GM18867 (cell line): ENCODE results near the gene ST3GAL2.
"Not testable (repeated sequence)": the region's sequence is repeated elsewhere in the genome, so short reads cannot be mapped to it uniquely, and the experiment has no call there.

Source experiments
- ATAC-seq: cut with Tn5 transposase; IDR thresholded peaks from one replicate; pipeline ENCODE4 v1.9.1; 2021; ENCODE audit warnings: mild to moderate bottlenecking, moderate library complexity; ENCODE audit not compliant: unreplicated experiment

The ST3GAL2 gene

DNA sequence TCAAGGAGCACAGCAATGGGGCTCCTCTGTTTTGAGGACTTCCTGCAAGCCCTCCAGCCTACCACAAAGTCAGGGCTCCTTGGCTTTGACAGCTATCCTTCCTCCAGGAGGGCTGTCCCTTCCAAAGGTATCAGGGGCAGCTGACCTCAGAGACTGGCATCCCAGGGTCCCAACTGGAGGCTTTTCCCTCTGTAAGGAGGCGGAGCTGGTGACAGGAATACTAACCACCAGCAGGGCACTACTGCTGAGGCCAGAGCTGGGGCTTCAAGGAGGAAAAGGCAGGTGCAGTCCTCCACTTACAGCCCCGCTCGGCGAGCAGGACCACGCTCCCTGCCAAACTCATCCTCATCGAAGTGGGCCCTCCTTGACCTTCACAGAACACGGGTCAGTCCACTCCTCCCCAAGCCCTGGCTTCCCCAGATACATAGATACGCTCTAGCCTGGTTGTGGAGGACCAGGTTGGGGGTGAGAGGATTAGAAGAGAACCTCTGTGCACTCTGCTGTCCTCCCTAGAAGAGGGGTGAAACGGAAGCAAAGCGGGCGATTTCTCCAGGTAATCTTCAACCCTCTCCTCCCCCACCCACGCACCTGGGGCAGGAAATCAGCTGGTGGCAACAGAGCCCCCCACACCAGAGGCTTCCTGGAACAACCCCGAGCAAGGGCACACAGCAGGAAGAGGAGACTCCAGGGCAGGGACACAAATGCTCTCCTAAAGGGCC lies 20.5 kb downstream of the ST3GAL2 start:
- ATAC-seq = no peak

GRCh38 chr16:70417661-70418060 lies 21.2 kb downstream of the ST3GAL2 start:
- no peak for ATAC-seq

- ATAC-seq = peak; percentile 80
These were observed 21.9 kb downstream of the ST3GAL2 start for GRCh38 chr16:70416748-70417616.

GRCh38 chr16:70413572-70413971 lies 25.3 kb downstream of the ST3GAL2 start:
- ATAC-seq = not testable (repeated sequence)

DNA sequence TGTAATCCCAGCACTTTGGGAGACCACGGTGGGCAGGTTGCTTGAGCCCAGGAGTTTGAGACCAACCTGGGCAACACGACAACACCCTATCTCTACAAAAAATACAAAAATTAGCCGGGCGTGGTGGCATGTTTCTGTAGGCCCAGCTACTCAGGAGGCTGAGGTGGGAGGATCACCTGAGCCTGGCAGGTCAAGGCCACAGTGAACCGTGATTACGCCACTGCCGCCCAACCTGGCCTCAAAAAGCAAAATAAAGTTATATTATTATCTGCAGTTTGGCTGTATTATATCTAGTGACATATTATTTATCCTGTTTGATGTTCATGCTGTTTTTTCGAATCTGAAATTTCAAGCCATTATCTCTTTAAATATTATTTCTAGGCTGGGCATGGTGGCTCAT lies 26.5 kb downstream of the ST3GAL2 start:
- ATAC-seq = no peak

DNA sequence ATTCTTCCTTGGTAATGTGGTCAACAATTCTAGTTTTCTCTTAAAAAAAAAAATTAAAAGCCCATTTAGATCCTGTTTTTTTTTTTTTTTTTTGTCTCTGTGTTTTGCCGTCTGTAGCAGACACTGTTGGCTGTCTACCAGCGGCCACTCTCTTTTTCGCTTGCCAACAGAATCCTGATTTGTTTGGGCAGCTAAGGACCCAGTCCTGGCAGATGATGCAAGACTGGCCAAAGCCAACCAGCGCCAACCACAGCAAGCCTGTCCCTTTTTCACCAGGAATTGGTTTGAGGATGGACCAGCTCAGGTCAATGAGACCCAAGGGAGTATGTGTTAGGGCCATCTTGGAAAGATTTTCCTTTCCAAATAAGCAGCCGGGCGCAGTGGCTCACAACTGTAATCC lies 28.2 kb downstream of the ST3GAL2 start:
- ATAC-seq = no peak

DNA sequence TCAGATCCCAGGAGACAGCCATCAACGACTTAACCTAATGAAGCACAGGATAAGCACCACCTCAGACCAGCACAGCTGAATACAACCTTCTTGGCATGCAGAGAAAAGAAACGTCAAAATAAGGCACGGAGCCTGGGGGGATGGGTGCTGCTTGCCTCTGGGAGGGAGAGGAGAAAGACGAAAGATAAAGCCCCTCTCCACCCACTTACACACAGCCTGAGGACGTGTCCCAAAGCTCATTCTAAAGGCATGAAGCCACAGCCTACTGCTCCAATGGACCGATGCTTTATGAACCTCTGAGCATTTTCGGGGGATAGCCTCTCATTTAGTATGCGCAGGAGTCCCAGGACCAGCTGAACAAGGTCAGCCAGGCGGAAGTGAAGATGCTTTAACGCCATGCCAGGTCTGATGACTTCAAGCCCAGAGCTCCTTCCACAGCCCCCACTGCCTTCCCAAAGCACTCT lies 31.1 kb downstream of the ST3GAL2 start:
- ATAC-seq = no peak

DNA sequence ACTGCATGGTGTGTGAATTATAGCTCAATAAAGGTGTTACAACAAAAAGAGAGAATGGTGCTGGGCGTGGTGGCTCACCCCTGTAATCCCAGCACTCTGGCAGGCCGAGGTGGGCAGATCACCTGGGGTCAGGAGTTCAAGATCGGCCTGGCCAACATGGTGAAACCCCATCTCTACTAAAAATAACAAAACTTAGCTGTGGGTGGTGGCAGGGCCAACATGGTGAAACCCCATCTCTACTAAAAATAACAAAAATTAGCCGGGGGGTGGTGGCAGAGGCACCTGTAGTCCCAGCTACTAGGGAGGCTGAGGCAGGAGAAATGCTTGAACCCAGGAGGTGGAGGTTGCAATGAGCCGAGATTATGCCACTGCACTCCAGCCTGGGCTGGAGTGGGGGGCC lies 32.8 kb downstream of the ST3GAL2 start:
- ATAC-seq = not testable (repeated sequence)

DNA sequence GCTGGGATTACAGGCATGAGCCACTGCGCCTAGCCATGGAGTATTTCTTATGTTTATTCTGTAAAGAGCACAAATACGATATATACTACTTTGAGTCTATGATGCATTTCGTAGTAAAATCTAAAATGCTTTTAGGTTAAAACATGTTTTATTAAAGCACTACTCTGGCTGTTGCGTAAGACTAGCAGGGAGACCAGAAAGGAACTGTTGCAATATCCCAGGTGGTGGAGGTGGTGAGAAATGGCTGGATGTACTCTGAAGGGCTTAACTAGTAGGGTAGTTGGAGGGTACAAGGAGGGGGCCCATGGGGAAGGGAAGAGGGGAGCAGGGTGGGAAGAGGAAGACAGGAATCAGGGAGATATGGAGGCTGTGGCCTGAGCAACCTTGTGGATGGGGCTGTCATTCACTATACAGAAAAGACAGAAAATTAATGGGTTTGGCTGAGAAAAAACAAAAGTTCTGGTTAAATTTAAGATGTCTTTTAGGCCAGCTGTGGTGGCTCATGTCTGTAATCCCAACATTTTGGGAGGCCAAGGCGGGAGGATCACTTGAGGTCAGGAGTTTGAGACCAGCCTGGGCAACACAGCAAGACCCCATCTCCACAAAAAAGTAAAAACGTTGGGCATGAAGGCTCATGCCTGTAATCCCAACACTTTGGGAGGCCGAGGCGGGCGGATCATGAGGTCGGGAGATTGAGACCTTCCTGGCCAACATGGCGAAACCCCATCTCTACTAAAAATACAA lies 35.8 kb downstream of the ST3GAL2 start:
- ATAC-seq = no peak

GRCh38 chr16:70399951-70400350 lies 38.9 kb downstream of the ST3GAL2 start:
- no peak for ATAC-seq

GRCh38 chr16:70399381-70399780 lies 39.5 kb downstream of the ST3GAL2 start:
- ATAC-seq = no peak

- ATAC-seq = no peak
These were observed 40.6 kb downstream of the ST3GAL2 start for GRCh38 chr16:70398177-70398743.

DNA sequence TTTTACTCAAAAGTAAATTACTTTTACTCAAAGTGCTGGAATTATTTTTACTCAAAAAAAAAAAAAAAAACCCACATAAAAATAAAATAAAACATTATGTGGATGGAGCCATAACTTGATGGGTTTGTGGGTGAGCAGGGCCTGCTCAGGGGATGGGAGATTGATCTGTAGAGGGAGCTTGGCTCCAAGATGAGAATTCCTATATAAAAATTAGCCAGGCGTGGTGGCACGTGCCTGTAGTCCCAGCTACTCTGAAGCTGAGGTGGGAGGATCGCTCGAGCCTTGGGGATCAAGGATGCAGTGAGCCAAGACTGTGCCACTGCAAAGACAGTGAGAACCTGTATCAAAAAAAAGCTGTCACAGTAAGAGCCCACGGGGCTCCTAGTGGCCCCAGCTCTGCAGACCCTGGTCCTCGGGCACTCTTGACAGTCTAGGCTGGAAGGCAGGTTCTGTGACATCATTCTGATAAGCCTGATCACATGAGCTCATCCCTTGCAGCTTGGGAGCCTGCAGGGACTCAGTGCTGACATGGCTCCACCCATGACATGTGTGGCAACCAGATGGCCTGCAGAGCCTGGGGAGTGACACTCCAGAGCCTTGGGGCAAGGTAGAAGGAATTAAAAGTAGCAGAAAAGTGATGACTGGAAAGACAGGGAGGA lies 42.5 kb downstream of the ST3GAL2 start:
- no peak for ATAC-seq

DNA sequence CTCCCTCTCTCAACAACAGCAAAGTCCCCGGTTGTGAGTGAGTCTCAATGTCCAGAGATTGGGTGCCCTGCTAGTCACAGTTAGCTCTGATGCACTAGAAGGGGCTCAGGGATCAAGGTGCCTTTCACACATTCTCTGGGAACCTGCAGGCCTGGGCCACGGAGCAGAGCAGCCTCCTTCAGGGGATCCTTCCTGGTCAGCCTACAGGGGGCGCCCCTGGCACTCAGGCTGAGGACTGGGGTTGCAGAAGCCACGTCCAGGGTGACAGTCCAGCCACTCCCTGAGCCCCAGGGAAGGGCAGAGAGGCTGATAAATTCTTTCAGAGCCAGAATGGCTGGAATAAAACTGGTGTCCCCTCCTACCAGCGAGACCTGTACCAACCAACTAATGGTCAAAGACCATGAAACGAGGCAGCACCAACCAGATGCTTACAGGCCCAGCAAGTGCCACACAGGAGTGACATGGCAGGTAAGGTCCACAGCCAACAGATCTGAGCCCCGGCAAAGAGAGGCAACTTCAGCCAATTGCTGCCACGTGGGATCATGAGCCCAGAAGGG lies 43.5 kb downstream of the ST3GAL2 start:
- no peak for ATAC-seq

DNA sequence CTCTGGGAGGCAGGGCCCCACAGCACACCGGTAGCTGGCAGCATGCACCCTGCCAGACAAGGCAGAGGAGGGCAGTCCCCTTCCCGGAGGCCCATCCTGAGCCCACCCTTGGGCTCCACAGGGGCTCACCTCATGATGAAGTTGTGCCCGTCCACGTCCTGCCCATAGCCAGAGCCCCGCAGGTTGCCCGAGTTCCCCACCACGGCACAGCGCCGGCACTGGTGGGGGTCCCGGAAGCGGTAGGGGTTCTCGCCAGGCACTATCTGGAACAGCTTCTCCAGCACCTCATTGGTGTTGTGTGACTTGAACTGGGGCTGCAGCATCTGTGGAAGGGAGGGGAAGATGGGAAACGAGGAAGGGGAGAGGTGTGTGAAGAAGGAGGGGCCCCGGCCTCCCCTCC lies 44.0 kb downstream of the ST3GAL2 start:
- ATAC-seq = no peak

DNA sequence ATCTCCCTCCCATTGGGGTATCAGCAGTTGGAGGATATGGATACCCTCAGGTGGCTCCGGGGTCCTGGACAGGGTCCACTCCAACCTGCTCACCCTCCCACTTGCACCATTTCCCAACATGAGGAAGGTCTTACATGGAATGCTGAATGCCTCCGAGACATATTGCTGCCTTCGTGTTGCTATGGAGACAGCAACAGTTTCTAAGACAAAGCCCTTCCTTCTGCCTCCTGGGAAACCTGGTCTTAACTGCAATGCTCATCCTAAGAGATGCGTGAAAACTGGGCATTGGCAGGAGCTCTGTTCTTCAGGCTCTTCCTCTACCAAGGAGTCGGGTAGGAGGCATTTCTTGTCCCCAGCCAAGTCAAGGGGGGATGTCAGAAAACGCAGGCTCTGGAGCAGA lies 45.2 kb downstream of the ST3GAL2 start:
- ATAC-seq = no peak

GRCh38 chr16:70392606-70393005 lies 46.3 kb downstream of the ST3GAL2 start:
- ATAC-seq = no peak

DNA sequence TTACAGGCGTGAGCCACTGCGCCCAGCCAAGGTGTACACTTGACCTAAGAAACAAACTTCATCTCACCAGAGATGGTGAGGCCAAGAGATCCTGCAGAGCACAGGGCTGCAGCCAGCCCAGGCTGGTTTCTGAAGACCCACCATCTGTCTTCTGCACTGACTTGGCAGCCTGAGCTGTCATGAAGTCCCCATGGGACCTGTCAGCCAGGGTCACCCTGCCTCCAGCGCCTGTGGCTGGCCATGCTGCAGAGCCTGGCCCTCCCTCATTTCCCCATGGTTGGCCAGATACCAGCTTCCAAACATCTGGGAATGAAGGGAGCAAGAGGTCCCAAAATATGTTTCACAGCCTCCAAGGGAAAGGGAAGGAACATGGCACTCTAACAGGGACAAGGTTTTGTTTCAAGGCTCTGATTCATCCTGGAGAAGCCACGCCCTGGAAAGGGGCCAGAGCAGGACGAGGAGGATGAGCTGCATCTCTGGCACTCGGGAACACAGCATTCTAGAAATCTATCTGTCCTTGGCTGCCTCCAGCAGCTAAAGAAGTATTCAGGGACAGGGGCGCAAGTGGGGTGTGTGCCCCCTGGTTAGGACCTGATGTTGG lies 46.9 kb downstream of the ST3GAL2 start:
- ATAC-seq = no peak

- ATAC-seq = no peak
These were observed 47.5 kb downstream of the ST3GAL2 start for GRCh38 chr16:70391446-70391845.

DNA sequence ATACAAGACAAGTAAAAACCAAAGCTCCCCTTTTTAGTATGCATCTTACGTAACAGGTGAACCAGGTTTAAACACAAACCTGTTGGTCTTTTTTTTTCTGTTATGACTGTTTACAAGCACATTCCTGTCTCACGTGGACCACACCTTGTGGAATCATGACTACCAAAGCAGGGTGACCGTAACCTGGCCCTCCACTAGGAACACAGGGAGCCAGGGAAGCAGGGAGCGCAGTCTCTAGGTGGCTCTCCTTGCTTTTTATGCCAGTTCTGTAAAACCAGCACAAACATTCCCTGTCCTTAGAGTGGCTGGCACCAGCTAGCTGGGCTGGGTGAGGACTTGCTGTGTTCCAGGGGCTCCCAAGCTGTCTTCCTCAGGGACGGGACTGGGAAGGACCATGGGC lies 48.1 kb downstream of the ST3GAL2 start:
- no peak for ATAC-seq
